Left lung (tissue), 10 donors: ENCODE results near the gene SPRTN. TPM values are rescaled to one million over a fixed set of nuclear protein-coding genes. Genes with fewer than 3 reads are reported as not detected.

Experiments
- ATAC-seq: fragments of 200-7000 bp; cut with Tn5 transposase; one replicate; pipeline ENCODE4 v1.9.1; 2020; ENCODE audit warnings: moderate library complexity
- DNase-seq, 4 donors: peaks; one replicate each; pipeline ENCODE4 v3.0.0-alpha.2; 2013 to 2020
- H3K27ac ChIP-seq, 2 donors: fragments of 200-600 bp; sonication (generic) in 1 of 2; one replicate each; pipeline versions ENCODE4 v1.5.0 to v1.8.0; 2020 to 2021
- H3K27me3 ChIP-seq, 2 donors: fragments of 200-600 bp; sonication (generic) in 1 of 2; one replicate each; pipeline versions ENCODE4 v1.5.0 to v1.8.0; 2020 to 2021
- H3K36me3 ChIP-seq, 2 donors: fragments of 200-600 bp; sonication (generic) in 1 of 2; one replicate each; pipeline versions ENCODE4 v1.5.0 to v1.8.0; 2020 to 2021
- H3K4me1 ChIP-seq, 2 donors: fragments of 200-600 bp; one replicate each; pipeline ENCODE4 v1.8.0; 2021
- H3K4me3 ChIP-seq, 2 donors: fragments of 200-600 bp; sonication (generic) in 1 of 2; one replicate each; pipeline versions ENCODE4 v1.5.0 to v1.8.0; 2020 to 2021; ENCODE audit warnings: mild to moderate bottlenecking in 1 of 2
- H3K9me3 ChIP-seq, 2 donors: fragments of 200-600 bp; sonication (generic) in 1 of 2; one replicate each; pipeline versions ENCODE4 v1.5.0 to v1.8.0; 2020 to 2021
- intact Hi-C, 2 donors: fragments of 100-400 bp; cut with DNase I; formaldehyde crosslinking; loops; one replicate each; pipeline versions ENCODE4 v1.11.2 to v1.14.2; 2022
- polyA plus RNA-seq, 6 donors: library from polyadenylated mRNA; unstranded; fragments of 120-200 nt; gene quantifications; one replicate each; pipeline ENCODE4 v1.2.1, GENCODE V29; 2013; ENCODE audit not compliant: insufficient read length in 6 of 6
- total RNA-seq, 2 donors: library from RNA; stranded (reverse); fragmentation: NEBNext Ultra II Directional; extraction: Animal tissue kit (Norgen Biotek cat#: 25700); gene quantifications; one replicate each; pipeline ENCODE4 v1.2.1, GENCODE V29; 2021
- TF ChIP-seq, protein P1 (sequence below), 2 donors: fragments of 200-600 bp; sonication (generic) in 1 of 2; IDR thresholded peaks; one replicate each; pipeline versions ENCODE4 v1.5.0 to v1.8.0; 2021; ENCODE audit warnings: antibody characterized with exemption in 2 of 2
- donor health status: DM: no; HTN: yes; CAD: no.
- donor health status: DM: no; HTN: no; CAD: no.

The SPRTN gene
- total and polyA plus RNA-seq, 8 donors, result 9.4 to 16.7 (median 14.5) TPM

DNA sequence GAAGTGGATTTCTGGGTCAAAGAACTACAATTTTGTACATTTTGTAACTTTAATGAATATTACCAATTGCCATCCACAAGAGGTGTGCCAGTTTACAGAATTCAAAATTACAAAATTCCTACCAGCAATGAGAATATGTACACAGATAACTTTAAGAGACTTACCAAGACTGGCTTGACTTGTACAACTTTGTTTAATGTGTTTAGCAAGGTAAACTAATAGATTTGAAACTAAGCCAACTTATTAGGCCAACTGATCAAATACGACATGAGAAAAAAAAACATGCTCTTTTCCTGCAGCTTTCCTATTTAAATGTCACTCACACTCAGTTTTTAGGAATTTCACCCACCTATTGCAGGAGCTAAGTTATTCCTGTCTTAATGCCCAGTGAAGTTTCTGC is 11.8 kb upstream of the SPRTN start:
- intact Hi-C loops, result no loop called here
- H3K4me1 ChIP-seq, result peaks cover 0 to under 1% of the 10 kb centered on the region in 2 donors
- TF ChIP-seq, protein P1, sequence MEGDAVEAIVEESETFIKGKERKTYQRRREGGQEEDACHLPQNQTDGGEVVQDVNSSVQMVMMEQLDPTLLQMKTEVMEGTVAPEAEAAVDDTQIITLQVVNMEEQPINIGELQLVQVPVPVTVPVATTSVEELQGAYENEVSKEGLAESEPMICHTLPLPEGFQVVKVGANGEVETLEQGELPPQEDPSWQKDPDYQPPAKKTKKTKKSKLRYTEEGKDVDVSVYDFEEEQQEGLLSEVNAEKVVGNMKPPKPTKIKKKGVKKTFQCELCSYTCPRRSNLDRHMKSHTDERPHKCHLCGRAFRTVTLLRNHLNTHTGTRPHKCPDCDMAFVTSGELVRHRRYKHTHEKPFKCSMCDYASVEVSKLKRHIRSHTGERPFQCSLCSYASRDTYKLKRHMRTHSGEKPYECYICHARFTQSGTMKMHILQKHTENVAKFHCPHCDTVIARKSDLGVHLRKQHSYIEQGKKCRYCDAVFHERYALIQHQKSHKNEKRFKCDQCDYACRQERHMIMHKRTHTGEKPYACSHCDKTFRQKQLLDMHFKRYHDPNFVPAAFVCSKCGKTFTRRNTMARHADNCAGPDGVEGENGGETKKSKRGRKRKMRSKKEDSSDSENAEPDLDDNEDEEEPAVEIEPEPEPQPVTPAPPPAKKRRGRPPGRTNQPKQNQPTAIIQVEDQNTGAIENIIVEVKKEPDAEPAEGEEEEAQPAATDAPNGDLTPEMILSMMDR (IDR thresholded peaks at IDR 0.05), result no peak
- DNase-seq (no peak), ATAC-seq (no peak)
- H3K27me3 ChIP-seq, result no peaks in the 10 kb centered on the region
- no peak overlapping the region for H3K27ac ChIP-seq
- no peaks in the 10 kb centered on the region for H3K36me3 ChIP-seq
- no peak overlapping the region for H3K4me3 ChIP-seq
- no peaks in the 10 kb centered on the region for H3K9me3 ChIP-seq

DNA sequence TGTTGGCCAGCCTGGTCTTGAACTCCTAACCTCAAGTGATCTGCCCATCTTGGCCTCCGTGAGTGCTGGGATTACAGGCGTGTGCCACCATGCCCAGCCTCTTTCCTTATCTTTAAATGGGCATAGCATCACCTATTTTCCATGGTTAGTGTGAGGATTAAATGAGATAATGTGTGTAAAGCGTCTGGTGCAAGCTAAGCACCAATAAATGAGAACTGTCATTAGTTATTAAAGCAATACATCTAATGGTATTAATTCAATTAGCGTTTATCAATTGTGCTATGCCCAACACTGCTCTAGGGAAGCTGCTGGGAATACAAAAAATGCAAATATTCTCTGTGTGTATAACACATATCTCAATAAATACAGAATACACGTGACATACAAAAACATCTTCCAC is 10.5 kb upstream of the SPRTN start:
- no peak overlapping the region for H3K4me3 ChIP-seq
- intact Hi-C loops, result no loop called here
- no peak for ATAC-seq
- DNase-seq, result no peak
- peaks cover 0 to 14% of the 10 kb centered on the region in 2 donors for H3K4me1 ChIP-seq
- H3K27me3 ChIP-seq, result no peaks in the 10 kb centered on the region
- H3K27ac ChIP-seq, result no peak overlapping the region
- H3K36me3 ChIP-seq, result peaks cover 0 to 5% of the 10 kb centered on the region in 2 donors
- TF ChIP-seq, protein P1 (IDR thresholded peaks at IDR 0.05), result no peak
- no peaks in the 10 kb centered on the region for H3K9me3 ChIP-seq

DNA sequence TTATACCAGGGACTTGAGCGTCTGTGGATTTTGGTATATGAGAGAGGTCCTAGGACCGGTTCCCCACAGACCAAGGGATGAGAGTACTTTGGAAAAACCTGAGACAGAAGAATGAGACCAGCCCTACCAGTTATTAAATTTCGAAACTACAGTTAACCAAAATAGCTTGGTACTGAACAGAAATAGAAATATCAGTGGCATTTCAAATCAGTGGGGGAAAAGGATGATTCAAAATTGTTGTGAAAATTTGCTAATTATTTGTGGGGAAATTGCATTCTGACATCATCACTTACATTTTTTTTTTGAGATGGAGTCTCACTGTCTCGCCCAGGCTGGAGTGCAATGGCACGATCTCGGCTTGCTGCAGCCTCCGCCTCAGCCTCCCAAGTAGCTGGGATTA is 8.6 kb upstream of the SPRTN start:
- Histone ChIP-seq H3K9me3 (no peaks in the 10 kb centered on the region), H3K27ac (no peak overlapping the region), H3K4me3 (no peak overlapping the region), H3K4me1 (peaks cover 19 to 33% of the 10 kb centered on the region in 2 donors), H3K36me3 (peaks cover 0 to 5% of the 10 kb centered on the region in 2 donors), H3K27me3 (no peaks in the 10 kb centered on the region)
- intact Hi-C loops, result no loop called here
- TF ChIP-seq, protein P1 (IDR thresholded peaks at IDR 0.05), result no peak
- ATAC-seq (no peak), DNase-seq (no peak)

- ATAC-seq, result no peak
- no peaks in the 10 kb centered on the region for H3K9me3 ChIP-seq
- TF ChIP-seq, protein P1 (IDR thresholded peaks at IDR 0.05), result no peak
- no peak overlapping the region for H3K27ac ChIP-seq
- peaks cover 0 to 5% of the 10 kb centered on the region in 2 donors for H3K36me3 ChIP-seq
- intact Hi-C loops, result no loop called here
- DNase-seq, result no peak
- peaks cover 35 to 59% of the 10 kb centered on the region in 2 donors for H3K4me1 ChIP-seq
- H3K4me3 ChIP-seq, result peak overlapping the region in 1 of 2 donors; percentile 92
- no peaks in the 10 kb centered on the region for H3K27me3 ChIP-seq
Observed at GRCh38 chr1:231332761-231333160, 5.3 kb upstream of the SPRTN start.

DNA sequence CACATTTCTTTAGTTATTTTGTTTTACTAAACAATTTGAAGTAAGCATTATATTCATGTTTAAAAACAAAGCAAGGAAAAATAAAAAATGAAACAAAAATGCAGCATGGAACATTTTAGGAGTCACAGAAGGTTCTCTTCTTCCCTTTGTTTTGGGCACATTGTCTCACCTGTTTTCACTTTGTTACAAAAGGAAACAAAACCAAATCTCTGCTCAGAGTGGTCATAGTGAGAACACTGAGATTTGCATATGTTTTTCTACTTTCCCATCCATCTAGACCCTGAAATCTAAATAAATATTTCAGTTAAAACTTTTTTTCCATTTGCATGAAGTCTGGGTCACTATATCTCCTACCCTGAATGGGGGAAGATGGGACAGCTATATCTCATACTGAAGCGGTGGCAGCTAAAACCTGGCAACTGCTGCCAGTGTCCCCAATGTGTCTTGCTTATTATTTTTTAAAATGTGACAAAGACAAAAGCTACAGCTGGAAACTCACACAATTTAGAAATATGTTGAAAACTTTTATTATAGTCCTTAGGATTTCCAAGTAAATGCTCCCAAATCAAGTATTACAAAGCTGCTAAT is 3.9 kb upstream of the SPRTN start:
- intact Hi-C loops, result no loop called here
- no peak overlapping the region for H3K27ac ChIP-seq
- peaks cover 0 to 5% of the 10 kb centered on the region in 2 donors for H3K36me3 ChIP-seq
- no peak for ATAC-seq
- TF ChIP-seq, protein P1 (IDR thresholded peaks at IDR 0.05), result no peak
- peaks cover 37 to 65% of the 10 kb centered on the region in 2 donors for H3K4me1 ChIP-seq
- H3K4me3 ChIP-seq, result peak overlapping the region; percentile 12 to 92
- no peaks in the 10 kb centered on the region for H3K27me3 ChIP-seq
- no peaks in the 10 kb centered on the region for H3K9me3 ChIP-seq
- no peak for DNase-seq
